ENCODE measurements around the gene RNF213. TPM values are rescaled to one million over a fixed set of nuclear protein-coding genes. Genes with fewer than 3 reads are reported as not detected.

The RNF213 gene
- total and polyA plus RNA-seq, 12 donors = 51.1 to 182 (median 122) TPM

GRCh38 chr17:80319262-80319998 is 58.8 kb downstream of the RNF213 start:
- Histone ChIP-seq H3K4me3 (no peak overlapping the region), H3K9me3 (replicated peaks in 1 of 3) (no peaks in the 10 kb centered on the region), H3K27ac (no peak overlapping the region), H3K36me3 (replicated peaks in 1 of 2) (peaks cover 0 to 71% of the 10 kb centered on the region in 2 donors), H3K4me1 (replicated peaks in 1 of 2) (no peaks in the 10 kb centered on the region), H3K27me3 (no peaks in the 10 kb centered on the region)
- TF ChIP-seq CTCF (IDR thresholded peaks at IDR 0.05) (no peak), POLR2A (IDR thresholded peaks at IDR 0.05) (no peak)
- 86 to 93% (median 88%) methylated on average over 21 to 22 of the region's 22 CpGs for WGBS, 4 donors
- intact Hi-C loops (cut with DNase I) = no loop called here
- DNase-seq = no peak

DNA sequence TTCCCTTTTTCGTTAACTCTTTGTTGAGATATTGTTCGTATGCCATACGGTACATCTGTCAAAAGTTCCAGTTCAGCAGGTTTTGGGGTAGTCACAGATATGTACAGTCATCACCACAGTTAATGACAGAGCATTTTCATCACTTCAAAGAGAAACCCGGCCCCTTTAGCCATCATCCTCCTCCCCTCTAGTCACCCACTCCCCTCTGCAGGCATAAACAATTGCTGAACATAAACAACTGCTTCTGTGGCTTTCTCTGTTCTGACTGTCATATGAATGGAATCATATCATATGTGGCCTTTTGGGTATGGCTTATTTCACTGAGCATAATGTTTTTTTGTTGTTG is 59.3 kb downstream of the RNF213 start:
- Histone ChIP-seq H3K9me3 (replicated peaks in 1 of 3) (no peaks in the 10 kb centered on the region), H3K4me3 (no peak overlapping the region), H3K4me1 (replicated peaks in 1 of 2) (no peaks in the 10 kb centered on the region), H3K27me3 (no peaks in the 10 kb centered on the region), H3K36me3 (replicated peaks in 1 of 2) (peaks cover 0 to 77% of the 10 kb centered on the region in 2 donors), H3K27ac (no peak overlapping the region)
- no peak for TF ChIP-seq CTCF (IDR thresholded peaks at IDR 0.05)
- TF ChIP-seq POLR2A (IDR thresholded peaks at IDR 0.05) = no peak
- WGBS, 4 donors = 86 to 90% (median 89%) methylated on average over 4 of the region's 4 CpGs
- no peak for DNase-seq
- intact Hi-C loops (cut with DNase I) = no loop called here

GRCh38 chr17:80320496-80320895 is 59.8 kb downstream of the RNF213 start:
- no peak for TF ChIP-seq POLR2A (IDR thresholded peaks at IDR 0.05)
- TF ChIP-seq CTCF (IDR thresholded peaks at IDR 0.05) = no peak
- H3K9me3 ChIP-seq (replicated peaks in 1 of 3) = no peaks in the 10 kb centered on the region
- DNase-seq = no peak
- H3K27ac ChIP-seq = no peak overlapping the region
- H3K4me1 ChIP-seq (replicated peaks in 1 of 2) = no peaks in the 10 kb centered on the region
- WGBS, 4 donors = 96 to 98% (median 97%) methylated on average over 15 of the region's 15 CpGs
- H3K27me3 ChIP-seq = no peaks in the 10 kb centered on the region
- H3K36me3 ChIP-seq (replicated peaks in 1 of 2) = peaks cover 0 to 82% of the 10 kb centered on the region in 2 donors
- H3K4me3 ChIP-seq = no peak overlapping the region
- intact Hi-C loops (cut with DNase I) = no loop called here

DNA sequence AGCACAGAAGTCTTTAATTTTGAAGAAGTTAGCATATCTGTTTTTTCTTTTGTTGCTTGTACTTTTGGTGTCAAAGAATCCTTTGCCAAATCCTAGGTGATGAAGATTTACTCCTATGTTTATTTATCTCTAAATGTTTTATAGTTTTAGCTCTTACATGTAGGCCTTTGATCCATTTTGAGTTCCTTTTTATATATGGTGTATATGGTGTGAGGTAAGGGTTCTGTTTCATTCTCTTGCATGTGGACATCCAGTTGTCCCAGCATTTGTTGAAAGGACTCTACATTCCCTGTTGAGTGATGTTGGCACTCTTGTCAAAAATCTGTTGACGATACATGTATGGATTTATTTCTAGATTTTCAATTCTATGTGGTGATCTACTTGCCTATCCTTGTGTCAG is 62.2 kb downstream of the RNF213 start:
- Histone ChIP-seq H3K27ac (no peak overlapping the region), H3K9me3 (replicated peaks in 1 of 3) (no peaks in the 10 kb centered on the region), H3K36me3 (replicated peaks in 1 of 2) (peaks cover 0 to 85% of the 10 kb centered on the region in 2 donors), H3K4me3 (no peak overlapping the region), H3K27me3 (no peaks in the 10 kb centered on the region), H3K4me1 (replicated peaks in 1 of 2) (no peaks in the 10 kb centered on the region)
- DNase-seq = no peak
- intact Hi-C loops (cut with DNase I) = no loop called here
- WGBS, 4 donors = 97 to 100% (median 100%) methylated on average over 1 of the region's 1 CpG
- TF ChIP-seq POLR2A (IDR thresholded peaks at IDR 0.05) = no peak
- no peak for TF ChIP-seq CTCF (IDR thresholded peaks at IDR 0.05)

Measured in adrenal gland (tissue), 12 donors.